ENCODE results near the gene BTF3L4. TPM values are rescaled to one million over a fixed set of nuclear protein-coding genes. Genes with fewer than 3 reads are reported as not detected.
"Not testable (repeated sequence)": the region's sequence is repeated elsewhere in the genome, so short reads cannot be mapped to it uniquely, and the experiment has no call there.

The BTF3L4 gene
- 53.2 TPM for total RNA-seq

DNA sequence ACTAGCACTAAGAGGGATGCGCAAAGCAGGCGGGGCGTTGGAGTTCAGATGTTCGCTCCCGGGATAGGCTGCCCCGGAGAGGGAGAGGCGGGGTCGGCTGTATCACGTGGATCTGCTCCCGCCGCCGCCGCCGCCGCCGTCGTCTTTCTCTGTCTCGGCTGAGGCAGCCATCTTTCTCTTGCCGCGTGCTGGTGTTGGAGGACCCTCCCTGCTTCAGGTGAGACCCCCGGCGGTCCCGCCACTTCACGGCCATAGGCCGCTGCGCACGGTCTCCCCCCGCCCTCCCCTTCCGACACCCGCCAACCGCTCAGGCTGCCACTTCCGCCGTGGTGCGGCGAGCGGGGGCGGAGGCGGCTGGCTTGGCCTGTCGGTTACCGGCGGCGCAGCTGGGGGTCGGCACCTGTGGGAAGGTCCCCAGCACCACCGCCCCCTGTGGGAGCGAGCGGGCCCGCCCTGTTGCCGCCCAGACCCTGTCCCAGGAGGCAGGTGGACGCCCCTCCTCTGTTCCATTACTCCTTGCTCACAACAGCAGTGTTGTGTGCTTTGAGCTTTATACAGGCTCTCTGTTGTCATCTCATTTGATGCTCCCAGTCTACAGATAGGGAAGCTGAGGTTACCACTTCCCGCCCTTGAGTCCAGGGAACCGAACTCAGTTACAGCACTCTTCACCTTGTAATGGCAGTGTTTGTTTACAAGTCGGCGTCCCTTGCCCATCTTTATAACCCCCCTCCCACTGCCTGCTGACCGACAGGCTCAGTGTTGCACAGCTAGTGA is at the start of gene BTF3L4:
Gene BTF3L4, plus strand, starts transcription at position 133 of the 774 bp plus-strand sequence. CDS start 3,553 bp downstream, outside the sequence.
- Histone ChIP-seq H3K9ac (ENCODE audit: low read depth in 1 of 3, low read length in 3 of 3) (peak within 1 kb of the TSS; percentile 91 to 94 (median 93)), H3K27ac (ENCODE audit: low read depth, low read length) (peak within 1 kb of the TSS; percentile 91), H3K4me1 (ENCODE audit: control insufficient read depth in 3 of 3, insufficient read depth in 3 of 3, low read length in 3 of 3) (peaks cover 17 to 43% (median 38%) of the 10 kb centered on the region in 3 donors), H3K36me3 (ENCODE audit: control insufficient read depth in 3 of 3, insufficient read depth in 3 of 3, low read length in 3 of 3) (peaks cover 8 to 17% (median 12%) of the 10 kb centered on the region in 3 donors), H3K9me3 (ENCODE audit: control insufficient read depth in 3 of 3, low read length in 3 of 3) (no peaks in the 10 kb centered on the region), H3K4me3 (ENCODE audit: low read length in 3 of 3) (peak within 1 kb of the TSS; percentile 91 to 99 (median 94)), H3K27me3 (ENCODE audit: control insufficient read depth in 3 of 3, insufficient read depth in 3 of 3, low read length in 3 of 3) (no peaks in the 10 kb centered on the region)

DNA sequence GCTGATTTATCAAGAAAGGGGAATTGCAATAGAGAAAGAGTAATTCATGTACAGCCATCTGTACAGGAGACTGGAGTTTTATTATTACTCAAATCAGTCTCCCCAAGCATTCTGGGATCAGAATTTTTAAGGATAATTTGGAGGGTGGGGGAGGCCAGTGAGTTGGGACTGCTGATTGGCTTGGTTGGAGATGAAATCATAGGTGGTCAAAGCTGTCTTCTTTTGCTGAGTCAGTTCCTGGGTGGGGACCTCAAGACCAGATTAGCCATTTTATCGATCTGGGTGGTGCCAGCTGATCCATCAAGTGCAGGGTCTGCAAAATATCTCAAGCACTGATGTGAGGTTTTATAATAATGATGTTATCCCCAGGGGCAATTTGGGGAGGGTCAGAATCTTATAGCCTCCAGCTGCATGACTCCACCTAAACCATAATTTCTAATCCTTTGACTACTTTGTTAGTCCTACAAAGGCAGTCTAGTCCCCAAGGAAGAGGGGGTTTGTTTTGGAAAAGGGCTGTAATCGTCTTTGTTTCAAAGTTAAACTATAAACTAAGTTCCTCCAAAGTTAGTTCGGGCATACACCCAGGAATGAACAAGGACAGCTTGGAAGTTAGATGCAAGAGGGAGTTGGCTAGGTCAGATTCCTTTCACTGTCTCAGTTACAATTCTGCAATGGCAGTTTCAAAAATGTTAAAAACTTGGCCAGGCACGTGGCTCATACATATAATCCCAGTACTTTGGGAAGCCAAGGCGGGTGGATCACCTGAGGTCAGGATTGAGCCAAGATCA is 48.7 kb upstream of the BTF3L4 start:
- Histone ChIP-seq H3K4me1 (ENCODE audit: control insufficient read depth in 3 of 3, insufficient read depth in 3 of 3, low read length in 3 of 3) (no peaks in the 10 kb centered on the region), H3K27ac (ENCODE audit: low read depth, low read length) (no peak overlapping the region), H3K9ac (ENCODE audit: low read depth in 1 of 3, low read length in 3 of 3) (no peak overlapping the region), H3K4me3 (ENCODE audit: low read length in 3 of 3) (no peak overlapping the region), H3K27me3 (ENCODE audit: control insufficient read depth in 3 of 3, insufficient read depth in 3 of 3, low read length in 3 of 3) (peaks cover 7 to 17% (median 11%) of the 10 kb centered on the region in 3 donors), H3K36me3 (ENCODE audit: control insufficient read depth in 3 of 3, insufficient read depth in 3 of 3, low read length in 3 of 3) (no peaks in the 10 kb centered on the region), H3K9me3 (ENCODE audit: control insufficient read depth in 3 of 3, low read length in 3 of 3) (no peaks in the 10 kb centered on the region)

DNA sequence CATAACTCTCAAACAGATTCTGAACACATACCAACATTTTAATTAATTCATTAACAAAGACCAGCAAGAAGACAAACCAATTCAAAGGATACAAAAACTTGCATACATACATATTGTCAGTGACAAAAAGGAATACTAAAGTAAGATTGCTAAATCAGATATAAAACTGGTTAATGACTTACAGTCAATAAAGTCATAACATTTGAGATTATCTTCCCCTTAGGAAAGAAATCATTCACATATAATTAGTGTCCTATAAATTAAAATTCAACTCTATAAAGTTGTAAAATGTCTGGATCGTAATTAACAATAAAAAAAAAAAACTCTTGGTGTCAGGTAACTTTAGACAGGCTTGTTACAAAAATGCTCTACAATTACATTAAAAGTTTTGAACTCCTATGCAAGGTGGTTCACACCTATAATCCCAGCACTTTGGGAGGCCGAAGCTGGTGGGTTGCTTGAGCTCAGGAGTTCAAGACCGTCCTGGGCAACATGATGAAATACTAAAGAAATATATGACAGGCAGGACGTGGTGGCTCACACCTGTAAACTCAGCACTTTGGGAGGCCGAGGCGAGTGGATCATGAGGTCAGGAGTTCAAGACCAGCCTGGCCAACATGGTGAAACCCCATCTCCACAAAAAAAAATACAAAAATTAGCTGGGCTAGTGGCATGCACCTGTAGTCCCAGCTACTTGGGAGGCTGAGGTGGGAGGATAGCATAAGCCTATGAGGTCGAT is 47.9 kb upstream of the BTF3L4 start:
- Histone ChIP-seq H3K36me3 (ENCODE audit: control insufficient read depth in 3 of 3, insufficient read depth in 3 of 3, low read length in 3 of 3) (no peaks in the 10 kb centered on the region), H3K4me1 (ENCODE audit: control insufficient read depth in 3 of 3, insufficient read depth in 3 of 3, low read length in 3 of 3) (no peaks in the 10 kb centered on the region), H3K9me3 (ENCODE audit: control insufficient read depth in 3 of 3, low read length in 3 of 3) (no peaks in the 10 kb centered on the region), H3K9ac (ENCODE audit: low read depth in 1 of 3, low read length in 3 of 3) (no peak overlapping the region), H3K4me3 (ENCODE audit: low read length in 3 of 3) (no peak overlapping the region), H3K27ac (ENCODE audit: low read depth, low read length) (no peak overlapping the region), H3K27me3 (ENCODE audit: control insufficient read depth in 3 of 3, insufficient read depth in 3 of 3, low read length in 3 of 3) (peaks cover 7 to 17% (median 9%) of the 10 kb centered on the region in 3 donors)

DNA sequence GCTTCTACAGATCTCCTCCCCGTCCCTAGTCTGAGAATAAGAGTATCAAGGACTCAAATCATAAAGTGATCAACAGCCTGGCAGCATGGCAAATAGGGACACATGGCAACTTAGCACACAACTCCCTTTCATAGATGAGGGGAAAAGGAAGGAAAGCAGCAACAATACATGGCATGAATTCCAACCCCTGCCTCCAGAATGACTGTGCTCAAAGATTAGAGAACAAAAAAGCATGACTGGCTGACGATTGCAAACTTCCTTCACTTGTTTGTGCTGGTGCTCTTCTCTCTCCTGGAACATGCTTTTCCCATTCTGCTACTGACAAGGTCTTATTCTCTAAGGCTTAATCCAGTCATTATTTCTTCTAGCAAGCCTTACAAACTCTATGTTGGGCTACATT is 34.0 kb upstream of the BTF3L4 start:
- no peaks in the 10 kb centered on the region for H3K27me3 ChIP-seq (ENCODE audit: control insufficient read depth in 3 of 3, insufficient read depth in 3 of 3, low read length in 3 of 3)
- no peaks in the 10 kb centered on the region for H3K9me3 ChIP-seq (ENCODE audit: control insufficient read depth in 3 of 3, low read length in 3 of 3)
- H3K9ac ChIP-seq (ENCODE audit: low read depth in 1 of 3, low read length in 3 of 3) = no peak overlapping the region
- no peak overlapping the region for H3K4me3 ChIP-seq (ENCODE audit: low read length in 3 of 3)
- no peaks in the 10 kb centered on the region for H3K4me1 ChIP-seq (ENCODE audit: control insufficient read depth in 3 of 3, insufficient read depth in 3 of 3, low read length in 3 of 3)
- H3K36me3 ChIP-seq (ENCODE audit: control insufficient read depth in 3 of 3, insufficient read depth in 3 of 3, low read length in 3 of 3) = peaks cover 15 to 43% (median 40%) of the 10 kb centered on the region in 3 donors
- H3K27ac ChIP-seq (ENCODE audit: low read depth, low read length) = no peak overlapping the region

- H3K4me3 ChIP-seq (ENCODE audit: low read length in 3 of 3) = no peak overlapping the region
- no peaks in the 10 kb centered on the region for H3K9me3 ChIP-seq (ENCODE audit: control insufficient read depth in 3 of 3, low read length in 3 of 3)
- peaks cover 8 to 32% (median 31%) of the 10 kb centered on the region in 3 donors for H3K36me3 ChIP-seq (ENCODE audit: control insufficient read depth in 3 of 3, insufficient read depth in 3 of 3, low read length in 3 of 3)
- H3K4me1 ChIP-seq (ENCODE audit: control insufficient read depth in 3 of 3, insufficient read depth in 3 of 3, low read length in 3 of 3) = peaks cover under 1% of the 10 kb centered on the region in 3 donors
- no peak overlapping the region for H3K9ac ChIP-seq (ENCODE audit: low read depth in 1 of 3, low read length in 3 of 3)
- H3K27me3 ChIP-seq (ENCODE audit: control insufficient read depth in 3 of 3, insufficient read depth in 3 of 3, low read length in 3 of 3) = no peaks in the 10 kb centered on the region
- no peak overlapping the region for H3K27ac ChIP-seq (ENCODE audit: low read depth, low read length)
Observed at GRCh38 chr1:52026278-52026677, 29.8 kb upstream of the BTF3L4 start.

GRCh38 chr1:52028328-52028727 is 27.8 kb upstream of the BTF3L4 start:
- no peaks in the 10 kb centered on the region for H3K27me3 ChIP-seq (ENCODE audit: control insufficient read depth in 3 of 3, insufficient read depth in 3 of 3, low read length in 3 of 3)
- peaks cover 16 to 18% (median 17%) of the 10 kb centered on the region in 3 donors for H3K4me1 ChIP-seq (ENCODE audit: control insufficient read depth in 3 of 3, insufficient read depth in 3 of 3, low read length in 3 of 3)
- H3K9ac ChIP-seq (ENCODE audit: low read depth in 1 of 3, low read length in 3 of 3) = no peak overlapping the region
- H3K4me3 ChIP-seq (ENCODE audit: low read length in 3 of 3) = no peak overlapping the region
- H3K27ac ChIP-seq (ENCODE audit: low read depth, low read length) = no peak overlapping the region
- H3K36me3 ChIP-seq (ENCODE audit: control insufficient read depth in 3 of 3, insufficient read depth in 3 of 3, low read length in 3 of 3) = peaks cover 1 to 20% (median 19%) of the 10 kb centered on the region in 3 donors
- no peaks in the 10 kb centered on the region for H3K9me3 ChIP-seq (ENCODE audit: control insufficient read depth in 3 of 3, low read length in 3 of 3)

DNA sequence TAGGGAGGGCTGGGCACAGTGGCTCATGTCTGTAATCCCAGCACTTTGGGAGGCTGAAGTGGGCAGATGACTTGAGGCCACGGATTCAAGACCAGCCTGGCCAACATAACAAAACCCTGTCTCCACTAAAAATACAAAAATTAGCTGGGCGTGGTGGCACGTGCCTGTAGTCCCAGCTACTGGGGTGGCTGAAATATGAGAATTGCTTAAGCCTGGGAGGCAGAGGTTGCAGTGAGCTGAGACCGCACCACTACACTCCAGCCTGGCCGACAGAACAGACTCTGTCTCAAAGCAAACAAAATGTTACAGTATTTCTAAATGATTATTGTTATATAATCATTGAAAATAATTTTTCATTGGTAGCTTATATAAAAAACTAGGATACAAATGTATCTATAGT is 27.3 kb upstream of the BTF3L4 start:
- H3K9ac ChIP-seq (ENCODE audit: low read depth in 1 of 3, low read length in 3 of 3); H3K9me3 ChIP-seq (ENCODE audit: control insufficient read depth in 3 of 3, low read length in 3 of 3); H3K27me3 ChIP-seq (ENCODE audit: control insufficient read depth in 3 of 3, insufficient read depth in 3 of 3, low read length in 3 of 3); H3K27ac ChIP-seq (ENCODE audit: low read depth, low read length); H3K4me3 ChIP-seq (ENCODE audit: low read length in 3 of 3): not testable (repeated sequence)
- peaks cover 16 to 23% (median 17%) of the 10 kb centered on the region in 3 donors for H3K4me1 ChIP-seq (ENCODE audit: control insufficient read depth in 3 of 3, insufficient read depth in 3 of 3, low read length in 3 of 3)
- peaks cover 0 to 15% (median 14%) of the 10 kb centered on the region in 3 donors for H3K36me3 ChIP-seq (ENCODE audit: control insufficient read depth in 3 of 3, insufficient read depth in 3 of 3, low read length in 3 of 3)

- H3K27ac ChIP-seq (ENCODE audit: low read depth, low read length) = no peak overlapping the region
- H3K9ac ChIP-seq (ENCODE audit: low read depth in 1 of 3, low read length in 3 of 3) = peak overlapping the region; percentile 77 to 94 (median 90)
- H3K4me1 ChIP-seq (ENCODE audit: control insufficient read depth in 3 of 3, insufficient read depth in 3 of 3, low read length in 3 of 3) = peaks cover 16 to 26% (median 17%) of the 10 kb centered on the region in 3 donors
Observed at GRCh38 chr1:52032124-52032784, 23.8 kb upstream of the BTF3L4 start.

DNA sequence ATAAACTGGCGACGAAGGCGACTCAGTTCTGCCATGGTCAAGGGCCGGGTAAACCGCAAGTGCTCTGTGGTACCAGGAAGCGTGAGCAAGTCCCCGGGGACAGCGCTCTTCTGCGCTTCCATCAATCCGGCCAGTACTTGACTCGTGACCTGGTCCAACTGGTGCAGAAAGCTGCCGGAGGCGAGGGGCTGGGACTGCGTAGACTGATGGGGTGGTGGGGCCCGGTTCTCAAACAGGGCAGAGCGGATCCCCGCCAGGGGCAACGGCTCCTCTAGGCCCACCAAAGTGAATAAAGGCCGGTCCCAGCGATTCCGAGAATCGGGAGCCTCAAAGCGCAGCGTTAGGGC is 23.3 kb upstream of the BTF3L4 start:
- Histone ChIP-seq H3K9me3 (ENCODE audit: control insufficient read depth in 3 of 3, low read length in 3 of 3) (no peaks in the 10 kb centered on the region), H3K9ac (ENCODE audit: low read depth in 1 of 3, low read length in 3 of 3) (peak overlapping the region; percentile 77 to 94 (median 90)), H3K4me1 (ENCODE audit: control insufficient read depth in 3 of 3, insufficient read depth in 3 of 3, low read length in 3 of 3) (peaks cover 16 to 26% (median 17%) of the 10 kb centered on the region in 3 donors), H3K27me3 (ENCODE audit: control insufficient read depth in 3 of 3, insufficient read depth in 3 of 3, low read length in 3 of 3) (no peaks in the 10 kb centered on the region), H3K27ac (ENCODE audit: low read depth, low read length) (peak overlapping the region; percentile 88), H3K4me3 (ENCODE audit: low read length in 3 of 3) (peak overlapping the region; percentile 95 to 100 (median 98)), H3K36me3 (ENCODE audit: control insufficient read depth in 3 of 3, insufficient read depth in 3 of 3, low read length in 3 of 3) (no peaks in the 10 kb centered on the region)

More at GRCh38 chr1:52032124-52032784, 23.8 kb upstream of the BTF3L4 start:
- H3K4me3 ChIP-seq (ENCODE audit: low read length in 3 of 3) = peak overlapping the region; percentile 95 to 100 (median 98)
- no peaks in the 10 kb centered on the region for H3K9me3 ChIP-seq (ENCODE audit: control insufficient read depth in 3 of 3, low read length in 3 of 3)
- no peaks in the 10 kb centered on the region for H3K27me3 ChIP-seq (ENCODE audit: control insufficient read depth in 3 of 3, insufficient read depth in 3 of 3, low read length in 3 of 3)
- no peaks in the 10 kb centered on the region for H3K36me3 ChIP-seq (ENCODE audit: control insufficient read depth in 3 of 3, insufficient read depth in 3 of 3, low read length in 3 of 3)
